NCI-H526 treated with DMSO at 0.1 percent for 48 hours (cell line): ENCODE measurements around the gene ZBTB7C.

ENCODE experiments used
- DNase-seq: peaks from one replicate; lab custom pipeline; 2025; lab: John Stamatoyannopoulos, UW

The ZBTB7C gene

DNA sequence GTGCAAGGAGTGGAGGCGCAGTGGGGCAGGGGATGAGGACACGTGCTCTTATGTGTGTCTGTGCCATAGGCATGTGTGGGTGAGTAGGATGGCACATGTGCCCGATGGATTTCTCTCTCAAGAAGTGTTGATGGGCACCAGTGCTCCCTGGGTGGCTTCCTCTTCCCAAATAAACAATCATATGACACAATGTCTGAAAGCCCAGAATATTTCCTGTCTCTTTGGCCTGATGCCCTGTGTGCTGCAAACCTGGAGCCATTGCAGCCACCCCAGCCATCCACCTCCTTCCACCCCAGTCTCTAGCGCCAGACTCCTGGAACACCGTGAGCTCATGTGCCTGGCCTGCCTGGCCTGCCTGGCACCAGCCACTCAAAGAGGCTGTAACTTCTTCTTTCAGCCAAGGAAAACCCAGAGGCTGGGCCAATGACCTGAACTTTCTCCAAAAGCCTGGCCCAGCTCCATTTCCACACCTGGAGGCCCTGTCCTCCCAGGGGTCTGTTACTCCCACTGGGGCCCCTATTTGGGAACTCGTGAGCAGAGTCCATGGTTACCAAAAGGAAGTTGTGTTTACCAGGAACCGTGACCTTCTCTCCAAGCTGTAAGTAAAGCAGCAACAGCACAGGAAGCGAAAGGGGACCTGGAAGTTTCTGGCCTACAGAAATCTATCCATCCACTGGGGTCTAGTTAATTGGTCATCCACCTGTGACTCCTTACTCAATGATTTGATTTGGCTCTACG is 9.5 kb upstream of the ZBTB7C start:
- no peak for DNase-seq

DNA sequence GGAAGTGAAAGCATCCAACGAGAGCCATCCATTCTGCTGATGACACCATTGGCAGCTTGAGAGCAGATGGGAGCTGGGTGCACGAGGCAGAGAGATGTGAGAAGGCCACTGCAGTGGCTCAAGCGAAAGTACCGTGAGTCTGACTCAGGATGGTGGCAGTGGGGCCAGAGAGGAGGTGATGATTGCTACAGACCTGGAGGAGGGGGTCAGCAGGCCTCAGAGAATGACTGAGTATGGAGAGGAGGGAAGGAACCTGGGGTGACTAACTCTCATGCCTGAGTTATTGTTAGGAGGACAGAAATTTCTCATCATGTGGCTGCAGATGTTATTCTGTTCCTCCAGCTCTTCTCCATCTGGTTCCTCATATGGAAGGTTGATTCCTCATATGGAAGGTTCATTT is 8.8 kb upstream of the ZBTB7C start:
- DNase-seq, result no peak

DNA sequence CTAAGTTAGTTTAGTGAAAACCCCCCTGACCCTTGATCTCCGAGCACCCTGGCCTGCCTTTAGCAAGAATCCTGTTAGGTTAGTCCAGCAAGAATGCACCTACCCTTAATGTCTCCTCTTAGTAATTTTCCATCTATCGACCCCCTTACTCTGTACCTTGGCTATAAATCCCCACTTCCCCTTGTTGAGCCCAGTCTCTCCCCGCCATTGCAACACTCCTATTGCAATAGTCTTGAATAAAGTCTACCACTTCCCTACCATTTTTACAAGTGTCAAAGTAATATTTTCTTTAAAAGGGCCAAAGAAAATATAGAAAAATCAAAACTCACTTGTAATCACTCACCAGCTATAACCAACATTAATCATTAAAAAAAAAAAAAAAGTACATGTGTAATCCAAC is 4.2 kb upstream of the ZBTB7C start:
- no peak for DNase-seq

DNA sequence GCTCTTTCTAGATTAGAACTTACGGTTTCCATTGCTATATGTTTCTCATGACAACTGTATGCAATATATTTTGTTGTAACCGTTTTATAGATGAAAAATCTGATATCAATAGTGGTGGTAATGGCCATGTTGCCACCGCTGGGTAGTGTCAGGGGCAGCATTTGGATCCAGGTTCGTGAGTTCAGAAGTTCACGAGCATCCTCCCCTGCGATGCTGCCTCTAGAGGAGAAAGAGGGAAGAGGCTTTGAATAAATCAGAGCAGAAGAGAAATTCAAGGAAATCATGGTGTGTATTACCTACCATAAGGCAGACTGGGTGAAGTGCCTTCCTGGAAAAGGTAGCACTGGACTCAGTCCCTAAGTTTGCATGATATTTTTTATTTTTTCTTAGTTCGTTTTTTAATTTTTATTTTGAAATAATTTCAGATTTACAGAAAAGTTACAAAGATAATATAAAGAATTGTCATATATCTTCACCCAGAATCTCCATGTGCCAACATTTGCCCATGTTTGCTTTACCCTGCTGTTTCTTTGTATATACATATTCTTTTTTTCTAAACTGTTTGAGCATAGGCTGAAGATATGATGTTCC is 3.3 kb upstream of the ZBTB7C start:
- DNase-seq, result peak; percentile 15

DNA sequence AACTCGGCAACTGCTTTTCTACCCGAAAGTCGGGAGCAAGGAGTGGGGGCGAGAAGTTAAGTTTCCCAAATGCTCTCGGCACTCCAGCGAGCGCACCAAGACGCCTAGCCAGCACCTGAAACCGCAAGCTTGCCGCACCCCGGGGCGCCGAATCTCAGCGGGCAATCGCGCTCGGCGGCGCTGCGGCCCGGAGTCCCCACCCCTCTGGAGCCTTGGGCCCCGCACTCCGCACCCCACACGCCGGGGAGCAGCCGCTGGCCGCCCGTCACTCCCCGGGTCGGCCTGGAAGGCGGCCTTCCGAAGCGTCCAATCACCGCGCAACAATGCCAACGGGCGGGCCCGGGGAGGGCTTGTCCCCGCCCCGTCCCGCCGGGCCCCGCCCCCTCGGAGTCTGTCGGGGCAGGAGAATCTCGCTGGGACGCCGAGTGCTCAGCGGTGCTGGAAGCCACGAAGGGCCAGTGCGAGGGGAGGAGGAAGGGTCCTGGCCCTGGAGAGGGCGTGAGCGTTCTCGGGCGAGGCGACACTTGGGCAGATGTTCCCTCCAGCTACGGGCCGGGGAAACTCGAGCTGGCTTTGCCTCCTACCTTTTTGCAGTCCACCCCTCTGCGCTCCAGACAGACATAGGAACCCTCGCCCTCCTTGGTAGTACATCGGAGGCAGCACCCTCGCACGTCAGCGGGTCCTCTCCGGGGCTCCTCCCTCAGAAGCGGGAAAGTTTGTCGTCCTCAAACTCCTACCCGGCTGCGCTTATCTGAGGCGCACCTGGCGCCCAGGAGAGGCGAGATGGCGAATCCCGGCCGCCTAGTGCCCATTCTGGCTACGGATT is 1.1 kb upstream of the ZBTB7C start:
- DNase-seq, result peak; percentile 85

DNA sequence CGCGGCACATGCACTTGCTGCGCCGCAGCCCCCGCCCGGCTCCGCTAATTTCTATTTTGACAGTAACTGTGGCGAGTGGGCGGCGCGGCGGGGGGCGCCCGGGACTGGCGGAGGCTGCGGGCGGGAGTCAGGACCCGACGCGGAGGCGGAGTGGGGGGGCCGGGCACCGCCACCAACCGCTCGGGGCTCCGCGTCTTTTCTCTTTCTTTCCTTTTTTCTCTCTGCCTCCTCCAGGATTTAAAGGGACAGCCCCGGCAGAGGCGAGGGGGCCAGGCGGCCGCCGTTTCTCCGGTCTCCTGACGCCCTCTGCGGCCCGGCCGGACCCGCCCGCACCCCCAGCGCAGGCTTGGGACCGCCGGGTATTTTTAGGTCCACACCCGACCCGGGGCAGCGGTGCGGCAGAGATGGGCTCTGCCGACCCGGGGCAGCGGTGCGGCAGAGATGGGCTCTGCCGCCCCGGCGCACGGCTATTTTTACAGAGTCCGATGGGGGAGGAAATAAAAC is 460 bp upstream of the ZBTB7C start:
- no peak for DNase-seq

DNA sequence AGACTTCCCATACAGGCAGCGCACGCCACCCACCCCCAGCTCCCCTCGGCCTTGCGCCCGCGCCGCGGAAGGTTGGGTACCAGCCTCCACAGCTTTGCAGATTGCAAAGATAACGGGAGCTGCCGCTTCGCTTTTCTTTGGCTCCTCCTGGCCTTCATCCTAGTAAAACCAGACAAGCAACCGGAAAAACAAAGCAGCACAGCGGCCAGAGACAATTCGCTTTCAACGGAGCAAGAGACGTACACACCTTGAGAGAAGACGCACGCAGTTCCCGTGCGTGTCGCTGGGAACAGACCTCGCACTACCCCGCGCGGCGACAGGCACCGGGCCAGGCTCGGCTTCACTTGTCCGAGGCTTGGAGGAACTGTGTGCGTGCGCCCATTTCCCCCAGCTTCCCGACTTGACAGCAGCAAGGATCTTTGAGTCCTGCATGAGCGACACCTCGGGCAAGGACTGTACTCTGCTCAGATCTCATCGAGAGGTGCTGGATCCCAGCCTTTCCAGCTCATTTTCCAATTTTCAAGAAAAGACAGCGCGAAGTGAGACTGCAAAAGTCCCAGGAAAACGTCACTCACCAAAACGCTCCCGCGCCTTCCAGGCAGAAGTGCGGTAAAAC is 964 bp downstream of the ZBTB7C start:
- DNase-seq, result no peak

DNA sequence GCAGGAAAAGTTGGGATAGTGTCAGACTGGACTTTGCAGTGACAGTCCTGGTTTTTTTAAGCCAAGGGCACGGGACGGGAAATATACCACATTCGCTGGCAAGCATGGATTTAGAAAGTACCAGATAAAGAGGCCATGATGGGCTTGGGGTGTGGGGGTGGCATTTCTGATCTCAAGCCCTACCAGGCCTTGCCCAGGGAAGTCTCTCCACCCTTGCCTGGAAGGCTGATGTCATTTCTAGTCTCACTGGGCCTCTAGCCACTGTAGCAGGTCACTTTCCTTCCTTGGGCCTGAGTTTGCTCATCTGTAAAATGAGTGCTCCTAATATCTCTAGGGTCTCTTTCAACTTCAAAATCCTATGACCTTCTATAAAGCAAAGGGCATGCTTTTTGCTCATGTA is 1.8 kb downstream of the ZBTB7C start:
- no peak for DNase-seq

DNA sequence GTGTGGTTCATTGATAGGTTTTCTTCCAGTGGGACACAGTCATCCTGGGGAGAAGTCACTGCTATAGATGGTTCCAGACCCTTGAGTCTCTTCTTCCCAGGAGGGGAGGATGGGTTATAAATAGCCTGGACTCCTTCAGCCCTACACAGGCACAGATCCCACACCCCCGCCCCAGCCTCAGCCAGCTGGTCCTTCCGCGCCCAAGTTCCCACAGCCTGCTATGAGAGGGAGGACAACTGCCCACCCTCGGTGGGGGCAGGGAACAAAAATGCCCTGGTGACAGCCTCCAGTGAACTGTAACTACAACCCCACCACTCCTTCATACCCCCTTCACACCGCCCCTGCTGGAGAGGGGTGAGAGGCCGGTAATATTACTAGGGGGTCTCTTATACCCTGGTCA is 3.2 kb downstream of the ZBTB7C start:
- DNase-seq, result no peak

DNA sequence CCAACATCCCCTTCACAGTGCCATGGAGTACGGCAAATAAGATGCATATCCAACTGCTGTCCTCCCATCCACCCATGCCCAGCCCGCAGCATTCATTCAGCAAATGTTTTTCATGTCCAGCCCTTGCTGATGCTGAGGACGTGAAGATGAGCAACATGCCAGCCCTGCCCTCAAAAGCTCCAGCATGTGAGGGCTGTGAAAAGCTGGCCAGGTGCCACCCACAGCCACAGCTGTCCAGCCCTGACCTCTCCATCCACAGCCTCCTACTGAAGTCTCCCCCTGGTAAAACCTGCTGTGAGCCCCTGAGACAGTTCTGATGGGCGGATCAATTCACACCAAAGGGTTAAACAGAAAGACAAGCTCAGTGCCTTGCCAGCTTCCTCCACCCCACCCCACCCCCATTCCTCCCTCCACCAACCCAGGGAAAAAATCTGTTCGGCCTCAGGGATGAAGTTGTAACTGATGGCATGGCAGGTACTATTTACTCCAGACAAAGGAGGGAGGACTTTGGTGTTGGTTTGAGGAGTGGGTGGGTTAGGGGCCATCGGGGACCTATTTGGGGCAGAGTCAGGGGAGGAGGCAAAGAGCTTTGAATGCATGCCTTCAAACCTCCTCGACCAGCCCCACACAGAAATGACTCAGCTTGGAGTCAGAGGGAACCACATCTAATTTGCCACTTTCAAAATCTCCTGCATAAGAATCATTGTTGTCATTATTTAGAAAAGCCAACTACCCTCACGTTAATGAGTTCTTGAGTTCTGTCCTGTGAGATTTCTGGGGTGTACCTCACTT is 4.3 kb downstream of the ZBTB7C start:
- DNase-seq, result no peak

DNA sequence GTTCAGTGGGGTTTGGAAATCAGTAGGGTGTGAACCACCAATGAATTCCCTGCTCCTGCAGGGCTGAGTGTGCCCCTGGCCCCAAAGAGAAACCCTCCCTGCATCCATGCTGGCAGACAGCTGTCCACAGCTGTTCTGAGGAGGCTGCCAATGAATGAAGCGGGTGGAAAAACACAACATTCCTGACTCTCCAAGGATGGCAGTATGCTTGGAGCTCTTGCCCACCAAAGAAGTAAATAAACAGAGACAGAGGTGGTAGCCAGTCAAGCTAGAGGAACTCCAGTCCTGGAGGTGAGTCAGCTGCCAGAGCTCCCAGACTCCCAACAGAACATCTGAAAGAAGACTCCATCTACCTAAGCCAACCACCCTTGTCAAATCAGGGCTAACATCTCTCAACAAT is 6.2 kb downstream of the ZBTB7C start:
- no peak for DNase-seq

DNA sequence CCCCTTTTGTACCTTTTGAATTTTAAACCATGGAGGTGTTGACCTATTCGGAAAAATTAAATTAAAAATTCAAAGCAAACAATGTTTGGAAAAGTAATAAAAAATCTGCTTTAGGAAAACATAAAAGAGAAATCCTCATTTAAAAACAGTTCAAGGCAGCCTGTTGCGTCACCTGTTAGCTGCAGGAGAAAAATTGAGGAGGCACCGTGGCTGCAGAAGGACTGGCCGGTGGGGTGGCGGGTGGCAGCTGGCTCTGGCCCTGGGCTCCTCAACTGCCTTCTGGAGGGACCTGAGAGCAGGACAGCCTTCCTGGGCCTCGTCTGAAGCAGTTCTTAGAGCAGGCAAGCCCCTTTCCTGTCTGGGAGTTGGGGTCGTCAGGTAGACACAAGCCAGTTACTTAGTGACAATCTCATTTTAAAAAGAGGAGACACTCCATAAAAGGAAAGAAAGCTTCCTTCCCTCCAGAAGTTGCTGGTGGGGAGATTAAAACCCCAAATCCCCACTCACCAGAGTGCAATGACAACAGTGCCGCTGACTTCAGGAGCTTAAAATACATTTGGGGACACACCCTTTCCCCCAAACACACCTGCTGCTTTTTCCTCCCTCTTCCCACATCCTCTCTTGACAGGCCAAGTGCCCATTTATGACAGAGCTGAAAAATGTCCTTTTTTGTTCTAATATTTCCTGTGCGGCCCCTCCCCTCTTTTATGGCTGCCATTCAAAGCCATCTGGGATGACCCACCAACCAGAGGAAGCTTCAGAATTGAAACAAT is 9.7 kb downstream of the ZBTB7C start:
- DNase-seq, result no peak

DNA sequence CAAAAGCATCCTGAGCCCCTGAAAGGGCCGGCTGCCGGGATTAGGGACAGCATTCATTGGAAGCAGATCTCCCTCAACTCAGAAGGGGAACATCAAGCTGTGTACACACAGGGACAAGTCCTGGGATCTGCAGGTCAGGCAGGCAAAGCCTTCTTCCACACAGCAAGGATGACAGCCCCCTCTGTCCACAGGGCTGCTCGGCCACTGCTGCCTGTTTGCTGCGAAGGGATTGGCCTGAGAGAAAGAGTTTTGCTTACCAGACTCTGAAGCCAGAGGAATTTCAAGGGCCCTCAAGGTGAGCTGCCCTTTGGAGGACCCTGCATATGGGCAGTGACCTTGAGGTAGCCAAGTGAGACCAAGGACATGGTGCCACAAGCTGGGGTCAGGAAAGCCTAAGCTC is 11.1 kb downstream of the ZBTB7C start:
- no peak for DNase-seq

DNA sequence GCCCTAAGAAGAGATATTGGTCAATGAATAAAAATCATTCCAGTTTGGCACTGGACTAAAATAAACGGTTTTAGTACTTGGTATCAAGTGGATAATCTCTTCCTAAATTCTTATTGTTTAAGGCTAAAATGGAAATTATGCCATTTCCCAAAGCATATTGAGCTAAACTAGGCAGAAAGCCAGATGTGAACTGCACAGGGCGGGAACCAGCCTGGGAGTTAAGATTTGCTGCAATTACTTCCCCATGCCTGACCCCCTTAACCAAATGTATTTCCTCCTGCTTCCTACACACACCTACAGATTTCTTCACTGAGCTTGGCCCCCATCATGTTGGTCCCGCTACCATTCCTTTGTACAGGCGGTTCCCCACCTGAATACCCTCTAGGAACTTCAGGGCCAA is 12.2 kb downstream of the ZBTB7C start:
- no peak for DNase-seq

DNA sequence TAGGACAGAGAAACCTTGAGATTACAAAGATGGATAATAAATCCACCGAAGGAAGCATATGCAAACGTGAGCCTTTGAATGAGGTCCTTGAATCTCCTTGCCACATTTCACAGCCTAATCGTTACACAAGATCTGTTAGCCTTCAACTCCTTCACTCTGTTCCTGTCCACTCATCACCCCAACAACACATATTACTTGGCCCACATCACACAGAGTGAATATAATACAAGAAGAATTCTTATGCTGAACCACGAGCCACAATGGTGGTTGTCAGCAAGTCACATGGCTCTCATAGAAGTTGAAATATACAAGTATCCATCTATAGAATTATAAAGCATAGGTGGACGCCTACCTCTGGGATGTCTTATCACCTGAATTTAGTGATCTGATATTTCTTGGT is 12.6 kb downstream of the ZBTB7C start:
- no peak for DNase-seq

DNA sequence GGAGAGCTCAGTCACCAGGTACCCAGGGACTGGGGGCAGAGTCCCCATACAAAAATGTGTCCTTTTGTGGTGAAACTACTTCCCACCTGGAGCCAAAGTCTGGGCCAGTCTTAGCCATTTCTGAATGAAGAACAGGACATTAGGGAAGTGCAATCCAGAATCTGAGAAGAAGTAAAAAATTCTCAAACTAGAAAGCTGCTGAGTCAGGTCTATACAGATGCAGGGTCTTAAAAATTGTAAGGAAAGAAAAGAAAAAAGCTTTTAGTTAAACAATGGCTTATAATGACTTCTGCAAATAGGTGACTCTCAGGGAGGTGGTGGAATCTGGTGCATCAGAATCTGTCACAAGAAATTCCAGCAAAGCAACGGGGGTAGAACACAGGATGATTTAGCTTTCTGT is 13.5 kb downstream of the ZBTB7C start:
- DNase-seq, result no peak

DNA sequence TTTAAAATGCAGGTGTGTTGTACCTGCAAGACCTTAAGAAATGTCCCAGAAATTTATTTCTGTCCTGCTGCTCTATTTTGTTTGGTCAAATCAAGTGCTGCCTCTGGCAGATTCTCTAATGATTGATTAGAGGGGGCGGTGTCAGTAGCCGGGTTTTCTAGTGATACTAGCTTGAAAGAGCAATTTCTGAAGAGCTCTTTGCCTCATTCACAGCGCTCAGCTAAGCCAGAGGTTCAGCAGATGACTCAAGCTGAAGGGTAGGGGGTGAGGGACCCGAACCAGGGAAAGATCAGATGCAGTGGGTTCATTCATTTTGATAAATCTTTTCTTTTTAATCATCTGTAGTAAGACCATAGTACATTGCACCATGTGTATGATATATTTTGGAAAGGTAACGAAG is 15.0 kb downstream of the ZBTB7C start:
- no peak for DNase-seq

DNA sequence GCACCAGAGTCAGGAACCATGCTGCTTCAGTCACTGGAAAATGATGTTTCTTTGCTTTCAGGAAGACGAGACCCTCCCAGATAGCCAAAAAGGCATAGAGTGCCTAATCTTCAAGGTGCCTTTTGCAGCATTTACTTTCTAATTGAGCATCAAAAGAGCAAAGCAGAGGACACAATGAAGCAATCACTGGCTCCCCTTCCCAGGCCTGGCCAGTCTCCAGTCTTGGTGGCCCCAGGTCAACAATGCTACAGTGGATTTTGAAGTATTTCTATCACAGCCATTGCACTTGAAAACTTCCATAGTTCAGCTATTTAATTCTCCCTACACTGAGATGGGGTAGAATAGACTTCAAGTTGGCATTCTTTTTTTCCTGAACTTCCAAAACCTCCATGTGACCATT is 15.4 kb downstream of the ZBTB7C start:
- no peak for DNase-seq

DNA sequence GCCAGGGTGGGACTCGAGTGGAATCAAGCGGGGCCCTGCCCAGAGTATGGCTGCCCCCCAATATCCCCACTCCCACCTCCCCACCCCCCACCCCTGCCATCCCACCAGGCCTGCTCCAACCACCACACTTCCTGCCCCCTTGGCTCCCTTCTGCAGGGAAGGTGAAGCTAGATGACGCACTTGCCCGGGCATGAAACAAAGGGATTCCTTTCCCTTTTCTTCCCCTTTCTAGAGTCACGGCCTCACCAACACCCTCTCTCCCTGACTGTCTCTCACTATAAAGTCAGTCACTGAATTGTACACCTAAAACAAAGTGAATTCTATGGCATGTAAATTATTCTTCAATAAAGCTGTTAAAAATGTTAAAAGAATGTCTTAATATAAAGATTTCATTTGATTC is 16.0 kb downstream of the ZBTB7C start:
- no peak for DNase-seq

DNA sequence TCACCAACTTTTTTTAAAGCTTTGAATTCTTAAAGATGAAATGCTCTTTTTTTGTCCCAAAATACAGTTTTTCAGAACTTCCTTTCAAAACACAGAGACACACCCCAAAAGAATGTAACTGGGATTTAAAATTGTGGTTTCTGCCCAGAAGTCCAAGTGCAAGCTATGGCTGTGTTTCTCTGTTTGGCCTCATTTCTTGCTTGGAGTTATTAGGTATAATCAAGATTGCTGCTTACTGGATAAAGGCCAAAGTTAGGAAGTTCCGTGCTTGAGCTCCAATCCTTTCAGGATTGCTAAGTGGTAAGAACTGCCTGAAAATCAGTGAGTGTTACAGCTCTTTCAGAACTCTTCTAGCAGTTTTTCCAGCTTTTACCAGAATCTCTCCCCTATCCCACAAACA is 16.9 kb downstream of the ZBTB7C start:
- DNase-seq, result no peak

DNA sequence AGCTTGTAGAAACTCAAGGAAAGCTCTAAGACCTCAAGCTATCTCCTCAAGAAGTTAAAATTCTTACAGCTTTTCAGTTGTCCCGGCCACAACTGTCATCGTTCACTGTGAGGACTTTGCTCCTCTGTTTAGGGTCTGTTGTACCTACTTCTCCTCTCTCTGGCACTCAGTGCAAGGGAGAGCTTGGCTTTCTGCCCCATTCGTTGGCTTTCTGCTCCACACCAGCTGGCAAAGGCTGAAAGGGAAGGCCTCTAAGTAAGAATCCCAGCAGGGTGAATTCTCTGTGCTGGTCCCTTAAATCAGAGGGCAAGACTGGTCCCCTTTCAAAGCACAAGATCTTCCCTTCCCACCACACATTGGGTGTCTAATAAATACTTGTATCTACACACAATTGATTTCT is 17.3 kb downstream of the ZBTB7C start:
- DNase-seq, result no peak
